ENCODE results near the gene ALDH1A1. TPM values are rescaled to one million over a fixed set of nuclear protein-coding genes. Genes with fewer than 3 reads are reported as not detected.

Gene ALDH1A1
- total and polyA plus RNA-seq, 2 of the 8 experiments (the other 6 are each of a cell fraction or from before 2014, with no cell fraction given) = 0.50 to 0.82 TPM

GRCh38 chr9:72984226-72984947 is 31.5 kb upstream of the ALDH1A1 start (continued):
- TF ChIP-seq CTCF (IDR thresholded peaks at IDR 0.05; ENCODE audit: control extremely low read depth in 1 of 3, insufficient read depth in 1 of 3, low read depth in 1 of 3, low read length in 3 of 3) (no peak), GABPA (IDR thresholded peaks at IDR 0.05; ENCODE audit: borderline replicate concordance, insufficient read depth, low read length) (no peak), SP1 (IDR thresholded peaks at IDR 0.05; ENCODE audit: low read depth, low read length) (no peak)

Measured in H1 (cell line).